ENCODE measurements around the gene NHERF1. TPM values are rescaled to one million over a fixed set of nuclear protein-coding genes. Genes with fewer than 3 reads are reported as not detected.

The NHERF1 gene
- polyA plus RNA-seq, 1 of the 3 experiments (the other 2 are of a cell fraction): 40.1 TPM

GRCh38 chr17:74758848-74759168, 10.4 kb downstream of the NHERF1 start:
- Histone ChIP-seq H3K27ac (ENCODE audit: low read depth in 2 of 2, low read length in 1 of 2) (peak overlapping the region in 1 of 2 experiments; percentile 94; a peak in 2 of 4 replicates), H3K9me2 (no peaks in the 10 kb centered on the region), H3K27me3 (ENCODE audit: insufficient read depth) (no peaks in the 10 kb centered on the region), H3F3A (replicated peaks; ENCODE audit: insufficient read depth) (peaks cover 4% of the 10 kb centered on the region), H3K4me2 (peak overlapping the region; percentile 64), H3K9me3 (no peaks in the 10 kb centered on the region), H3K4me3 (ENCODE audit: low read depth in 2 of 2, low read length in 1 of 2) (no peak overlapping the region), H3K9ac (no peak overlapping the region), H3K79me2 (ENCODE audit: insufficient read depth) (peaks cover 14% of the 10 kb centered on the region; the same call in 1 of the 2 replicates), H2AFZ (ENCODE audit: low read depth) (no peak overlapping the region), H3K4me1 (ENCODE audit: control insufficient read depth in 1 of 2, insufficient read depth in 2 of 2, low read depth in 1 of 2, low read length in 1 of 2) (peaks cover 45 to 63% of the 10 kb centered on the region in 2 experiments; a peak in 3 of 4 replicates), H4K20me1 (ENCODE audit: insufficient read depth) (no peaks in the 10 kb centered on the region), H3K36me3 (replicated peaks in 1 of 2; ENCODE audit: control insufficient read depth in 1 of 2, insufficient read depth in 2 of 2, low read length in 1 of 2) (no peaks in the 10 kb centered on the region)
- peak; percentile 57 for DNase-seq
- CTCF ChIA-PET: interaction anchor here (0.9 to 48.0 kb wide), 7 partner anchors 4 to 192 kb away, joined by 4 to 1361 read pairs (median 15); partner anchors contain the start of genes GRIN2C, NAT9, NHERF1 and RAB37
- WGBS (ENCODE audit: low lambda C conversion rate): 100% methylated on average over 2 of the region's 2 CpGs
- POLR2A ChIA-PET: interaction anchor here (0.6 to 2.9 kb wide), 3 partner anchors 9 to 393 kb away, joined by 3 to 19 read pairs (median 17); partner anchors contain the start of gene NAT9
- TF ChIP-seq, protein P1, sequence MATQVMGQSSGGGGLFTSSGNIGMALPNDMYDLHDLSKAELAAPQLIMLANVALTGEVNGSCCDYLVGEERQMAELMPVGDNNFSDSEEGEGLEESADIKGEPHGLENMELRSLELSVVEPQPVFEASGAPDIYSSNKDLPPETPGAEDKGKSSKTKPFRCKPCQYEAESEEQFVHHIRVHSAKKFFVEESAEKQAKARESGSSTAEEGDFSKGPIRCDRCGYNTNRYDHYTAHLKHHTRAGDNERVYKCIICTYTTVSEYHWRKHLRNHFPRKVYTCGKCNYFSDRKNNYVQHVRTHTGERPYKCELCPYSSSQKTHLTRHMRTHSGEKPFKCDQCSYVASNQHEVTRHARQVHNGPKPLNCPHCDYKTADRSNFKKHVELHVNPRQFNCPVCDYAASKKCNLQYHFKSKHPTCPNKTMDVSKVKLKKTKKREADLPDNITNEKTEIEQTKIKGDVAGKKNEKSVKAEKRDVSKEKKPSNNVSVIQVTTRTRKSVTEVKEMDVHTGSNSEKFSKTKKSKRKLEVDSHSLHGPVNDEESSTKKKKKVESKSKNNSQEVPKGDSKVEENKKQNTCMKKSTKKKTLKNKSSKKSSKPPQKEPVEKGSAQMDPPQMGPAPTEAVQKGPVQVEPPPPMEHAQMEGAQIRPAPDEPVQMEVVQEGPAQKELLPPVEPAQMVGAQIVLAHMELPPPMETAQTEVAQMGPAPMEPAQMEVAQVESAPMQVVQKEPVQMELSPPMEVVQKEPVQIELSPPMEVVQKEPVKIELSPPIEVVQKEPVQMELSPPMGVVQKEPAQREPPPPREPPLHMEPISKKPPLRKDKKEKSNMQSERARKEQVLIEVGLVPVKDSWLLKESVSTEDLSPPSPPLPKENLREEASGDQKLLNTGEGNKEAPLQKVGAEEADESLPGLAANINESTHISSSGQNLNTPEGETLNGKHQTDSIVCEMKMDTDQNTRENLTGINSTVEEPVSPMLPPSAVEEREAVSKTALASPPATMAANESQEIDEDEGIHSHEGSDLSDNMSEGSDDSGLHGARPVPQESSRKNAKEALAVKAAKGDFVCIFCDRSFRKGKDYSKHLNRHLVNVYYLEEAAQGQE (IDR thresholded peaks at IDR 0.05; ENCODE audit: low read depth, low read length): no peak
- no peak for TF ChIP-seq FOXJ3 (CRISPR knock-in tag; IDR thresholded peaks at IDR 0.05)
- TF ChIP-seq MEF2A (IDR thresholded peaks at IDR 0.05; ENCODE audit: borderline replicate concordance, low read depth): no peak
- TF ChIP-seq FOXM1 (IDR thresholded peaks at IDR 0.05; ENCODE audit: low read depth): no peak
- TF ChIP-seq GATA2 (CRISPR knock-in tag; IDR thresholded peaks at IDR 0.05): no peak
- peak; percentile 46 for TF ChIP-seq PBX3 (IDR thresholded peaks at IDR 0.05)
- no peak for TF ChIP-seq SIN3A (IDR thresholded peaks at IDR 0.05; ENCODE audit: borderline replicate concordance, low read depth, low read length)
- TF ChIP-seq GABPA (IDR thresholded peaks at IDR 0.05; ENCODE audit: low read depth): no peak
- no peak for TF ChIP-seq YY1 (IDR thresholded peaks at IDR 0.05; ENCODE audit: low read depth)
- TF ChIP-seq SMC3 (IDR thresholded peaks at IDR 0.05; ENCODE audit: low read depth, low read length): no peak
- TF ChIP-seq FOSL2 (IDR thresholded peaks at IDR 0.05; ENCODE audit: borderline replicate concordance, low read depth): 0 out of 2 replicates have a peak, but pooled peaks have one; percentile 36
- TF ChIP-seq TCF12 (IDR thresholded peaks at IDR 0.05): peak; percentile 31; the same call in 1 of the 2 replicates

Data from SK-N-SH (cell line).